ENCODE results near the gene VAPA. TPM values are rescaled to one million over a fixed set of nuclear protein-coding genes. Genes with fewer than 3 reads are reported as not detected.

VAPA gene
- total and polyA plus RNA-seq, 9 of the 15 experiments (the other 6 are each of a cell fraction or from before 2014, with no cell fraction given), result 219 to 902 (median 526) TPM

GRCh38 chr18:9916808-9917207 lies 3.0 kb downstream of the VAPA start:
- peak overlapping the region in 1 of 2 experiments; percentile 91; a peak in 2 of 4 replicates for H3K9ac ChIP-seq (ENCODE audit: insufficient read depth in 1 of 2, low read depth in 2 of 2, low read length in 2 of 2)
- peaks cover 37% of the 10 kb centered on the region for H3K36me3 ChIP-seq (ENCODE audit: control insufficient read depth, insufficient read depth, low read length)
- peak overlapping the region; percentile 85 for H3K4me3 ChIP-seq
- peaks cover 83% of the 10 kb centered on the region for H3K79me2 ChIP-seq (ENCODE audit: control insufficient read depth, insufficient read depth, low read length)
- BruUV-seq (replicated peaks), result no TSS peak
- H3K9me3 ChIP-seq (replicated peaks; ENCODE audit: control insufficient read depth, insufficient read depth, low read depth, low read length), result peaks cover 6% of the 10 kb centered on the region
- ATAC-seq, result no peak
- peak overlapping the region; percentile 97; the same call in 2 of the 3 replicates for H3K27ac ChIP-seq (ENCODE audit: extremely low read depth, low read depth, low read length)
- peaks cover 2% of the 10 kb centered on the region for H3K9me1 ChIP-seq (ENCODE audit: control insufficient read depth, insufficient read depth, low read length)
- H2AFZ ChIP-seq (ENCODE audit: low read depth, low read length), result no peak overlapping the region
- no peaks in the 10 kb centered on the region for H3K27me3 ChIP-seq (ENCODE audit: control insufficient read depth in 2 of 2, insufficient read depth in 2 of 2, low read length in 2 of 2)
- in situ Hi-C loops (cut with MboI), result loop anchor here (10.0 kb wide), 1 partner anchor 902 kb away; no protein-coding TSS in a partner anchor
- no peak for FAIRE-seq
- ChIA-PET POLR2A (no interaction called here), CTCF (ENCODE audit: low intra/inter-chr PET ratio) (interaction anchor here (0.5 kb wide), 1 partner anchor 34 kb away, joined by 3 read pairs; no protein-coding TSS in a partner anchor)
- intact Hi-C loops (cut with micrococcal nuclease), result loop anchor here (5.0 to 10.0 kb wide), 2 partner anchors 105 to 232 kb away; no protein-coding TSS in a partner anchor
- peak overlapping the region; percentile 80 for H3K4me2 ChIP-seq (ENCODE audit: insufficient read depth, low read length)
- no peak for DNase-seq (ENCODE audit: extremely low read depth in 1 of 4, low spot score in 3 of 4)
- peaks cover 56% of the 10 kb centered on the region for H4K20me1 ChIP-seq (replicated peaks; ENCODE audit: control insufficient read depth, insufficient read depth, low read length)
- H3K4me1 ChIP-seq (replicated peaks in 1 of 2; ENCODE audit: control insufficient read depth in 2 of 2, insufficient read depth in 2 of 2, low read length in 2 of 2), result peaks cover 22 to 33% of the 10 kb centered on the region in 2 experiments
- 6% methylated on average over 3 of the region's 3 CpGs for WGBS (ENCODE audit: insufficient coverage, low coverage, missing lambda C conversion rate)
- TF ChIP-seq ID3 (CRISPR knock-in tag; IDR thresholded peaks at IDR 0.05) (no peak), ID3 (tag; IDR thresholded peaks at IDR 0.05) (no peak), CEBPG (CRISPR knock-in tag; IDR thresholded peaks at IDR 0.05) (no peak), CEBPG (tag; conservative IDR thresholded peaks at IDR 0.05 in 1 of 2, IDR thresholded peaks at IDR 0.05 in 1 of 2) (peak in 1 of 2 experiments; percentile 76; a peak in 2 of 4 replicates), RBM17 (IDR thresholded peaks at IDR 0.05; ENCODE audit: borderline replicate concordance, low read depth, low read length) (no peak), ZSCAN32 (CRISPR knock-in tag; IDR thresholded peaks at IDR 0.05) (no peak), NR3C1 (CRISPR knock-in tag; IDR thresholded peaks at IDR 0.05) (no peak), POLR2H (tag; IDR thresholded peaks at IDR 0.05; ENCODE audit: low read depth) (0 out of 2 replicates have a peak, but pooled peaks have one; percentile 15), ZNF318 (IDR thresholded peaks at IDR 0.05; ENCODE audit: borderline replicate concordance in 1 of 2, low read depth in 1 of 2) (no peak), LARP7 (IDR thresholded peaks at IDR 0.05) (no peak), NFE2L1 (tag; IDR thresholded peaks at IDR 0.05; ENCODE audit: borderline replicate concordance, low read depth) (peak; percentile 15; the same call in 1 of the 2 replicates), CEBPB (tag; IDR thresholded peaks at IDR 0.05) (peak; percentile 67)
